ENCODE measurements around the gene MRPL4.
"Not testable (repeated sequence)": the region's sequence is repeated elsewhere in the genome, so short reads cannot be mapped to it uniquely, and the experiment has no call there.

MRPL4 gene

DNA sequence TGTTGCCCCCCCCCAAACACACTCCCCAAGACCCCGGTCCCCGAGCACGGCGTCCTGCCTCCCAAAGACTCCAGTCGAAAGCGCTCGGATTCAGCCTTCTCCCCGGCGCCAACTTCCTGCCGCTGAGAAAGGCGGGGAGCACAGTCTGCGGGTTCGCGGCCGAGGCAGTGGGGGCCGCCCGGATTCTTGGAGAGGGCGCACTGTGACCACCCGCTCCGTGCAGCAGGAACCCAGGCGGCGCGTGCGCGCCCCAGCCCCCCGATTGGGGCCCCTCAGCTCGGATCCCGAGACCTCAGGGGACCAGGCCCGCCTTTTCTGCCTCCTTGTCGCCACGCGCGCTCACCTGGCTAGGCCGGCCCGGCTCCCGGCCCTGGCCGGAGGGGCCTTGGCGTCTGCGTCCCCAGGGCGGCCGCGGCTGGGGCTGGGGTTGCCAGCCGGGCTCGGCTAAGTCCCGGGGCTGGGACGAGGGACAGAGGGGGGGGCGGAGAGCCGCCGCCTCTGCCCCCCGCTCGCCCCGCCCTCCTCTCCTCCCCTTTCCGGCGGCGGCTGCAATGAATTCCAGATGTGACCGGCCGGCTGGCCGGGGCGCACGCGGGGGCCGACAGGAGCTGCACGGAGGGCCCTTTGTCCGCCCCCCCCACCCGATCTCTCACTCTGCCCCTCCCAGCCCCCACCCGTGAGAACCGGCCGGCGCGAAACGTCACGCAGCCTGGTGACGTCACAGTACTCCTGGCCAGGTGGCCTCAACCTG is 21.0 kb upstream of the MRPL4 start, which contains the start of gene S1PR2:
S1PR2 (minus strand) TSS at position 471 of the 751 bp plus-strand sequence. CDS start 6,426 bp downstream, outside the sequence.
- DNase-seq = peak; percentile 52

DNA sequence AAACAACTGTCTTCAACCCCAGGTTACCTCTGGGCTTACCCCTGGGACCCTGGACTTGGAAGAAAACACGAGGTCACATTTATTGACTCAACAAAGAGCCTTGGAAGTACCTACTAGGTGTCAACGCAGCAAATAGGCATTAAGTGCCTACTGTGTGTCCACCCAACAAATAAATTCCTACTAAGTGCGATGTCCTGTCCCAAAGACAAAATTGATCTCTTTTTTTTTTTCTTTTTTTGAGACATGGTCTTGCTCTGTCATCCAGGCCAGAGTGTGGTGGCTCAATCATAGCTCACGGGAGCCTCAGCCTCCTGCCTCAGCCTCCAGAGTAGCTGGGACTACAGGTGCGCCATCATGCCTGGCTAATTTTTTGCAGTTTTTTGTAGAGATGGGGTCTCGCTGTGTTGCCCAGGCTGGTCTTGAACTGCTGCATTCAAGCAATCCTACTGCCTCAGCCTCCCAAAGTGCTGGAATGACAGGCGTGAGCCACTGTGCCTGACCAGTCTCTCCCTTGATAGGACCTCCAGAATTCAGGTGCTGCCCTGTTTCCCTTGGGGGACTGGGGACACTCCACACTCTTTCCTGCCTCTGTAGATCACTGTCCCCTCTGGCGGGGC is 20.3 kb upstream of the MRPL4 start:
- DNase-seq = no peak

DNA sequence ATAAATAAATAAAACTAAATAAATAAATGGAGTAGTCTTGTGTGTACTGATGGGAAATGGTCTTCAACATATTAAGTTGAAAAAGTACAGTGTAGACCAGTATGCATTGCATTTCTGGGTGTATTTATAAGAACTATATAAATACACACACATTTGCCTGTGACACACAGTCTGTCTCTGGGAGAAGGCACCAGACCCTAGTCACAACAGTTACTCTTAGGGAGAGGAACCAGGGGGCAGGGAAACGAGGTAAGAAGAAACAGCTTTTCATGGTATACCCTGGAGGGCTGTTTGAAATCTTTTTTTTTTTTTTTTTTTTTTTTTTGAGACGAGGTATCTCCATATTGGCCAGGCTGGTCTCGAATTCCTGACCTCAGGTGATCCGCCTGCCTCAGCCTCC is 18.1 kb upstream of the MRPL4 start:
- no peak for DNase-seq

DNA sequence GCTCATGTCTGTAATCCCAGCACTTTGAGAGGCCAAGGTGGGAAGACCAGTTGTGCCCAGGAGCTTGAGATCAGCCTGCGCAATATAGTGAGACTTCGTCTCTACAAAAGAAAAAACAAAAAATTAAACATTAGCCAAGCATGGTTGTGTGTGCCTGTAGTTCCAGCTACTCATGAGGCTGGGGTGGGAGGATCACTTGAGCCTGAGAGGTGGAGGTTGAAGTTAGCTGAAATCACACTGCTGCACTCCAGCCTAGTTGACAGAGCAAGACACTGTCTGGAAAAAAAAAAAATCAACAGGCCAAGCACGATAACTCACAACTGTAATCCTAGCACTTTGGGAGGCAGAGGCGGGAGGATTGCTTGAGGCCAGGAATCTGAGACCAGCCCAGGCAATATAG is 17.0 kb upstream of the MRPL4 start:
- no peak for DNase-seq

DNA sequence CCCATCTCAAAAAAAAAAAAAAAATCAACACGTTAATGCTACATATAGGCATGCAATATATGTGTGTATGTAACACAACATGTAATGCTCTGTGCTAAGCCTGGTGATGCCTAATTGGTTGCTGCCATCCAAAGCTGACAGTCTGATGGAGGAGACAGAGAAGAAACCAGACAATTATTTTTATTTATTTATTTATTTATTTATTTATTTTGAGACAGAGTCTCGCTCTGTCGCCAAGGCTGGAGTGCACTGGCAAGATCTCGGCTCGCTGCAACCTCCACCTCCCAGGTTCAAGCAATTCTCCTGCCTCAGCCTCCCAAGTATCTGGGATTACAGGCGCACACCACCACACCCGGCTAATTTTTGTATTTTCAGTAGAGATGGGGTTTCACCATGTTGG is 16.6 kb upstream of the MRPL4 start:
- DNase-seq = not testable (repeated sequence)

DNA sequence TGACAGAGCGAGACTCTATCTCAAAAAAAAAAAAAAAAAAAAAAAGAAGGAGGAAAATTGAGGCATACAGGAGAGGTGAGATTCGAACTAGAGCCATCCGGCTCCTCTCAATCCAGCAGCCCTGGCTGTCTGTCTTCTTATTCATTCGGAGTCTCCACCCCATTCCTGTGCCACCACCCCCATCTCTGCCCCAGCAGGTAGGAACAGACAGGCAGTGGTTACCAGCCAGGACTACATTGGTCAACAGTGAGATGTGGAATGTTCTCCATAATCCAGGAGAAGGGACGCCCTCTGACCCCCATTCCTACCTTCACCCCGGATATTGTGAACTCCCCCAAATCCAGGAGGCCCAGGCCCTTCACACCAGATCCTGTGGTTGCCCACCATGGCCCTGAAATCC is 14.3 kb upstream of the MRPL4 start:
- no peak for DNase-seq

DNA sequence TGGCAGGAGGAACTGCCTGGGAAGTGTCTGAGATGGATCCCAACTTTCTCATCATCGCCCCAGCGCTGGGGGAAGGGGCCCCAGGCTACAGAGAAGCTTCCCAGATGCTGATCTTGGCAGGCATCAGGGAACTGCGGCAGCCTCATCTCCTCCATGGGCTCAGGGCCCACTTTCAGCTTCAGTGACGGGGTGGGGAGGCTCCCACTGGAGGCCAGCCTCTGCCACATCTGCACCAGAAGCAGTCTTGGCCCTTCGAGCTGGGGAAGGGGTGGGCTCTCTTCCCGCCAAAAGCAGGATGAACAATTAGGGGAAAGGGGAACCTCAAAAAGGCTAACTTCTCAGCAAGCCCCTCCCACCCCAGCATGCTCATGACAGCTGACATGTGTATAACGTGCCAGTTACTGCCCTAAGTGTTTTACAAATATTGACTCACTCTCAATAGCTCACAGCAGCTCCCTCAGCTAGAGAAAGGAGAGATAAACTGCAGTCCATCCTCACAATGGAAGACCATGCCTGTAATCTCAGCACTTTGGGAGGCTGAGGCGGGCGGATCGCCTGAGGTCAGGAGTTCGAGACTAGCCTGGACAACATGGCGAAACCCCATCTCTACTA is 13.7 kb upstream of the MRPL4 start:
- no peak for DNase-seq

DNA sequence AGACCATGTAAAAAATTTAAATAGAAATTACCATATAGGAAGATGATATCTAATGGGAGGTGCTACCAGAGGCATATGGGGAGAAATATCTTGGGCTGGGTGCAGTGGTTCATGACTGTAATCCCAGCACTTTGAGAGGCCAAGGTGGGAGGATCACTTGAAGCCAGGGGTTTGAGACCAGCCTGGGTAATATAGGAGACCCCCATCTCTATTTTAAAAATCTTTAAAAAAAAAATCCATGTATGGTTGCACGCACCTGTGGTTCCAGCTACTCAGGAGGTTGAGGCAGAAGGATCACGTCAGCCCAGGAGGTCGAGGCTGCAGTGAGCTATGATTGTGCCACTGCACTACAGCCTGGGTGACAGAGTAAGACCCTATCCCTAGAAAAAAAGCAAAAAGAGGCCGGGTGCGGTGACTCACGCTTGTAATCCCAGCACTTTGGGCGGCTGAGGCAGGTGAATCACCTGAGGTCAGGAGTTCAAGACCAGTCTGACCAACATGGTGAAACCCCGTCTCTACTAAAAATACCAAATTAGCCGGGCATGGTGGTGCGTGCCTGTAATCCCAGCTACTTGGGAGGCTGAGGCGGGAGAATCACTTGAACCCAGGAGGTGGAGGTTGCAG is 10.1 kb upstream of the MRPL4 start:
- DNase-seq = not testable (repeated sequence)

DNA sequence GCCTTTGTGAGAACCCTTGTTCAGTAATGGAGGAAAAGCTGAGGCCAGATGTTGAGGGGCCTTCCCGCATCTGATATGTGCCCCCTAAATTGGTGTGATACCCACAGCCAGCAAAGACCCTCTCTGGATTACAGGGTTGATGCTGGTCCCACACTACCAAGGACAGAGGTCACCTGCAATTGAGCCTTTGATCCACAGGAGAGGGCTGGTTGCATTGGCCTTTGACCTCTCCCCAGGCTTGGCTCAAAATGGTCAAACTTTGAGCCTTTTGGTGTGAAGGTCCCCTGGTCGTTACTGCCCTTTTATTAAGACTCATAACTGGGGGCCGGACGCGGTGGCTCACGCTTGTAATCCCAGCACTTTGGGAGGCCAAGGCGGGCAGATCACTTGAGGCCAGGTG is 8.4 kb upstream of the MRPL4 start:
- DNase-seq = no peak

DNA sequence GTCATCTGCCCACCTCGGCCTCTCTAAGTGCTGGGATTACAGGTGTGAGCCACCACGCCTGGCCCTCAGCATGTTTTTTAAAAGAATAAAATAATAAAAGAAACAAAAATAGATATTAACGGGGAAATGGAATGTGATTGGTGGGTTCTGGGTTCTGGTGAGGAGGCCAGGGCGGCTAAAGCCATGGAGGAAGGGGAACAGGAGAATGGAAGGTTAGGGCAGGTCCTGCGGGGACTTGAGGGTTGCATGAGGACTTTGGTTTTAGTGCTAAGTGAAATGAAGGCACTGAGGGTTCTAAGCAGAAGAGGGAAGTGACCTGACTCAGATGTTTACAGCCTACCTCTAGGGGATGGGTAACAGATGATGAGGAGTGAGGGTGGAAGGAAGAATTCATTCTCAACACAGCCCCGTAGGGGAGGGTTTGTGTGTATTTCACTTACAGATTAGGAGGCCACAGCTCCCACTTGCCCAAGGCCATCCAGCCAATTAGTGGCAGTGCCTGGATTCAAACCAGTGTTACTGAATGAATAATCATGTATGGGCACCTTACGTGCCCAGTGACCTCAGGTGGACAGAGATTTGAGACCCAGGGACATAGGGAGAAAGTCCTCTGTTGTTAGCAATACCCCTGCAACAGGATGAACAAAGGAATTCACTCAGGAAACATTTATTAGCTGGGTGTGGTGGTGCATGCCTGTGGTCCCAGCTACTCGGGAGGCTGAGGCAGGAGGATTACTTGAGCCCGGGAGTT is 6.7 kb upstream of the MRPL4 start:
- no peak for DNase-seq

DNA sequence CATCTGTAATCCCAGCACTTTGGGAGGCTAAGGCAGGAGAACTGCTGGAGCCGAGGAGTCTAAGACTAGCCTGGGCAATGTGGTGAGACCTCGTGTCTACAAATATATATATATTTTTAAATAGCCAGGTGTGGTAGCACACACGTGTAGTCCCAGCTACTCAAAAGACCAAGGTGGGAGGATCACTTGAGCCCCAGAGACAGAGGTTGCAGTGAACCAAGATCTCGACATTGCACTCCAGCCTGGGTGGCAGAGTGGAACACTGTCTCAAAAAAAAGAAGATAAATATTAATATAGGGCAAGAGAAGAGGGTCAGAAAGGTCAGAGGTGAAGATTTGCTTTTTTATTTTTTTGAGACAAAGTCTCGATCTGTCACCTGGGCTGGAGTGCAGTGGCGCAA is 5.5 kb upstream of the MRPL4 start:
- DNase-seq = no peak

DNA sequence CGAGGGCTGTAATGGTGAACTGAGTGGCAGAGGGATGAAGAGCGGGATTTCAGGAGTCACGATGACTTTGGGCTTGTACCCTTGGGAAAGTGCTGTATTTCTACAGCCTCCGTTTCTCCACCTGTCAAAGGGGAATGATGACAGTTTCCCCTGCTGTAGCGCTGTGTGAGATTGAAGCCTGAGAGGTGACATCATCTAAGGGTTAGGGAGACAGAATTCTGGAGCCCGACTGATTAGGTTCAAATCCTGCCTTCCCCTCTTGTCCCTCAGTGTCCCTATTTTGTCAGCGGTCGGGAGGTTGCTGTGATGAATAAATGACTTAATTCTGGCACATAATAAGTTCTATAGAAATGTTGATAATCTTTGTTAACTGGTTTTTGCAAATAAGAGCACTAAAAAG is 693 bp downstream of the MRPL4 start:
- no peak for DNase-seq

DNA sequence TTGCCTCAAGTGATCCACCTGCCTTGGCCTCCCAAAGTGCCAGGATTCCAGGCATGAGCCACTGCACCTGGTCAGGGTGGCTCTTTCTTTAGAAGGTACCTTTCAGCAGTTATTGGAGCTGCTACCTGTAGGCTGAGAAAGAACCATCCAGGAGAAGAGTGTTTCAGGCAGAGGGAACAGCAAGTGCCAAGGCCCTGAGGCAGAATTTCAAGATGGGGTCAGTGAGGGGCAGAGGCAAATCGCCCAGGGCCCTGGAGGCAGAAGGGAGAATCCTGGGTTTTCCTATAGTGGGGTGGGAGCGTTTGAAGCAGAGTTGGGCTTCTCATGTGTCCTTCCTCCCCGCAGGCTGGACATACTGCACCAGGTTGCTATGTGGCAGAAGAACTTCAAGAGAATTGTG is 2.2 kb downstream of the MRPL4 start:
- DNase-seq = no peak

DNA sequence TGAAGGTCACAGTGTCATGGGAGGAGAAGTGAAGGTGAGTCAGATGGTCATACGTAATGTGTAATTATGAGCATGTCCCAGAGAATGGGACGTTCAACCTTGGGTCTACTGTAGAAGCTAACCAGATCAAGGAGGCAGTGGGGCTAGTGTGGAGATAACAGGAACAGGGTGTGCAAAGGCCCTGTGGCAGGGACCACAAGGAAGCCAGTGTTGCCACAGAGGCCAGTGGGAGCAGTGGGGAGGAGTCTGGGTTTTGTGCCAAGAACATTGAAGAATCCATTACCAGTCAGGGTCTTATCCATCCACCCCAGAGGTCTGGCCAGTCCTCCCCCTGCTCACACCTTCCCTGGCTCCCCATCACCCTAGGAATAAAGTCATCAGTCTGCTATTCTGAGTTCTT is 3.3 kb downstream of the MRPL4 start:
- no peak for DNase-seq

DNA sequence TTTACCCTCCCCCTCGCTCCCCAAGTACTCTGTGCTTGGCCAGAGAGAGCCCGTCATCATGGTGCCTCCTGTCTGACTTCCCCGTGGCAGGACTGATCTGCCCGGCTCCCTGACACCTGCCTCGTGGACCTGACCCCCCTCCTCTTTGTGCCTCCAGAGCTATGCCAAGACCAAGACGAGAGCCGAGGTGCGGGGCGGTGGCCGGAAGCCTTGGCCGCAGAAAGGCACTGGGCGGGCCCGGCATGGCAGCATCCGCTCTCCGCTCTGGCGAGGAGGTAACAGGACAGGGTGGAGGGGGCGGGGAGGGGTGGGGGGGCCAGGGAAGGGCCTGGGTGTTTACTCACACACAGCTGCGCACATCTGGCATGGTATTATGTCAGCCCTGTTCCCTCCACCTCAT is 4.5 kb downstream of the MRPL4 start:
- no peak for DNase-seq

DNA sequence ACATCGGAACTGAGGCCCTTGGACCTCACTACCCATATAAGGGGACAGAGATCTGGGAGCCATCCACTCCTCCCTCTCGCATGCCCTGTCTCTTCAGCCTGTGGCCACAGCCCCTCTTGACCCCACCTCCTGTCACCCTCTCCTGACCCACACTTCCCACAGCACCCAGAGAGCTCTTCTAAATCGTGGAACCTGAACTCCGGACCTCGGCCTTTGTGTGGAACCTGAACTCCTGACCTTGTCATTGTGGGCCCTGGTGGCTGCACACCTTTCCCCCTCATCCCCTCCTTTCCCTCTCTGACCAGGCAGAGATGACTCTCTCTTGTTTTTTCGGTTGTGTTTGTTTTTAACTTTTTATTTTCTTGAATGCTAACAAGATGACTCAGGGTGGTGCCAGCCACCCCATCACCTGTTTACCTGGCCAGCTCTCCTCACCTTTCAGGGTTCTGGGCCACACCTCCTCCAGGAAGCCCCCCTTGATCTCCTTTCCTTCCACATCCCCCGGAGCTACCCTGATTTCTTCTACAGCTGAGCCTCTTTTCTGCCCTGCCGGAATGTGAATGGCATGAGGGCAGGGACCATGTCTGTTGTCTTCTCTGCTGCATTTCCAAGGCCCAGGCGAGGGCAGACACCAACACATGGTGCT is 5.1 kb downstream of the MRPL4 start:
- no peak for DNase-seq

DNA sequence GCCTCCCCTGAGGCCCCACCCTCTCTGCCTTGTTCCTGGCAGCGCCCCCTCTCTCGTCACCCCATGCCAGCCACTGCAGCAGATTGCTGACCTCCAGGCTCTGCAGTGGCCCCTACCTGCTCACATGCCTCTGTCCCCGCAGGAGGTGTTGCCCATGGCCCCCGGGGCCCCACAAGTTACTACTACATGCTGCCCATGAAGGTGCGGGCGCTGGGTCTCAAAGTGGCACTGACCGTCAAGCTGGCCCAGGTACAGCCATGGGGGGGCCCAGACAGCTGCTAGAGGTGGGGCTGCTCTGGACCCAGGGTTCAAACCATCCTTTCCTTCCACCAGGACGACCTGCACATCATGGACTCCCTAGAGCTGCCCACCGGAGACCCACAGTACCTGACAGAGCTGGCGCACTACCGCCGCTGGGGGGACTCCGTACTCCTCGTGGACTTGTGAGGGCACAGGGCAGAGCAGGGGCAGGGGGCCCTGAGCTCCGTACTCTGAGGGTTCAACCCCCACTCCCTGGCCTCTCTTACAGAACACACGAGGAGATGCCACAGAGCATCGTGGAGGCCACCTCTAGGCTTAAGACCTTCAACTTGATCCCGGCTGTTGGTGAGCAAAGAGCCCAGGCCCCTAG is 6.2 kb downstream of the MRPL4 start:
- DNase-seq = no peak

DNA sequence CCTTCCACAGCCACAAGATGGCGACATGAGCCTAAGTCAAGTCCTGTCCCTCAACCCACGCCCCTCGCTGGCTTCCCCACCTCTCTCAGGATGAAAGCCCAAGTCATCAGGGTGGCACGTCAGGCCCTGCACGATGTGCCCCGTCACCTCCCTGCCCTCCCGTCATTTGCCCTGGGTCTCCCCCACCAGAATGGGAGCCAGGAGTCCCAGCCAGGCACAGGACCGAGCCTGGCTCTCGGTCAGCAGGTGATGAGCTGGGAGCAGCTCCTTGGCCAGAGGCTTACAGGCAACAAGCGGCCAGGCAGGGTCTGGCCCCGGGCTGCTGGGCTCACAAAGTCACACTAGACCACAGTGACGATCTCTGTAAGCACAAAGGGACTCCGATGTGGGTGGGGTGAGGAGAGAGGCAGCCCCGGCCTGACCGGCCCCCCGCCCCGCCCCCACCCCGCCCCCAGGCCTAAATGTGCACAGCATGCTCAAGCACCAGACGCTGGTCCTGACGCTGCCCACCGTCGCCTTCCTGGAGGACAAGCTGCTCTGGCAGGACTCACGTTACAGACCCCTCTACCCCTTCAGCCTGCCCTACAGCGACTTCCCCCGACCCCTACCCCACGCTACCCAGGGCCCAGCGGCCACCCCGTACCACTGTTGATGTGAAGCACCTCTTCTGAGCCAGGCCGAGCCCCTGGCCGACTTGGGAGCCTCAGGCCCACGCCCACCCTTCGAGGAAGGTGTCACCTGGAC is 7.3 kb downstream of the MRPL4 start:
- peak; percentile 78 for DNase-seq

DNA sequence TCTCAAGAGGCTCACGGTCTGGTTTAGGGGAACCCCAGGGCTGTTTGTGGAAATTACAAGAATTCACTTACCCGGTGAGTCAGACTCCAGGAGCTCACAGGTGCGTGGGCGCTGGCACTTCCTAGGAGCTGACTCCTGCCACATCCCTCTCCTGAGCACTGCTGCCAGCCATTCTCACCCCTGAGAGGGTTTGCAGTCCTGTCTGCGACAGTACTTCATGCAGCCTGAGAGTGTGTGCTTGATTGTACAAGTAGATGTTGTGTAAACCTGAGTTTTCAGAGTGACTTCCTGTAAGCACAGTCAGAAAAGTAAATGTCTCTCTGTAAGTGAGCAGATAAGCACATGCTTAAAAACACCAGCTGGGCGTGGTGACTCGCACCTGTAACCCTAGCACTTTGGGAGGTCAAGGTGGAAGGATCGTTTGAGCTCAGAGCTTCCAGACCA is 8.1 kb downstream of the MRPL4 start:
- no peak for DNase-seq

DNA sequence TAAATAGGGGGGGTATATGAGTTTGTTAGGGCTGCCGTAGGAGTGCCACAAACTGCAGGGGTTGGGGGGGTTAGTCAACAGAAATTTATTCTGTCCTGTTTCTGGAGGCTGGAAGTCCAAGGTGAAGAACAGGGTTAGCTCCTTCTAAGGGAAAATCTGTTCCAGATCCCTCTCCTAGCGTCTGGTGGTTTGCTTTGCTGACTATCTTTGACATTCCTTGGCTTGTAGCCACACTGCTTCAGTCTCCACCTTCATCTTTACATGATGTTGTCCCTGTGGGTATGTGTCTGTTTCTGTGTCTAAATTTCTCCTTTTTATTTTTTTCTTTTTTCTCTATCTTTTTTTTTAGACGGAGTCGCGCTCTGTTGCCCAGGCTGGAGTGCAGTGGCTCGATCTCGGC is 10.8 kb downstream of the MRPL4 start:
- no peak for DNase-seq

DNA sequence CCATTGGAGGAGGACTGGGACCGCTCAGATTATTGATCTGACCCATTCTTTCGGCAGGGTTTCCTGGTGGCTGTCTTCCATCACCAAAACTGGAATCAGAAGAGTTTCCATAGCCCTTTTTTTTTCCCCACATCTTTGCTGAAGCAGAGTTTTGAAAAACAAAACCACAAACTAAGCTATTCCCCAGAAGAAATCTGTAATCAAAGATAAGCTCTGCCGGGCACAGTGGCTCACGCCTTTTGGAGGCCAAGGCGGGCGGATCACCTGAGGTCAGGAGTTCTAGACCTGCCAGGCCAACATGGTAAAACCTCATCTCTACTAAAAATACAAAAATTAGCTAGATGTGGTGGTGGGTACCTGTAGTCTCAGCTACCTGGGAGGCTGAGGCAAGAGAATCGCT is 14.7 kb downstream of the MRPL4 start:
- DNase-seq = no peak

All from NCI-H2227 treated with DMSO at 0.1 percent for 48 hours (cell line).